ENCODE measurements around the gene DMRT1. TPM values are rescaled to one million over a fixed set of nuclear protein-coding genes. Genes with fewer than 3 reads are reported as not detected.

DMRT1 gene
- total RNA-seq, 1 experiment from 2014 or later = 0.47 TPM

- Histone ChIP-seq H3K4me2 (ENCODE audit: low read length) (no peak overlapping the region), H4K20me1 (ENCODE audit: insufficient read depth) (no peaks in the 10 kb centered on the region), H3K27me3 (ENCODE audit: insufficient read depth, low read length) (no peaks in the 10 kb centered on the region), H2AFZ (ENCODE audit: low read depth, low read length, poor library complexity, severe bottlenecking) (no peak overlapping the region), H3K9me2 (ENCODE audit: insufficient read depth) (no peaks in the 10 kb centered on the region), H3K79me2 (ENCODE audit: insufficient read depth, low read length) (no peaks in the 10 kb centered on the region), H3K36me3 (ENCODE audit: control insufficient read depth in 1 of 2, insufficient read depth in 2 of 2, low read length in 2 of 2) (no peaks in the 10 kb centered on the region), H3K4me1 (ENCODE audit: control insufficient read depth in 1 of 2, insufficient read depth in 2 of 2, low read length in 2 of 2) (no peaks in the 10 kb centered on the region), H3K4me3 (replicated peaks in 1 of 2; ENCODE audit: low read depth in 1 of 2, low read length in 2 of 2) (no peak overlapping the region), H3K27ac (ENCODE audit: low read depth, low read length) (no peak overlapping the region), H3K9me3 (ENCODE audit: control insufficient read depth in 1 of 2, insufficient read depth in 1 of 2, low read depth in 1 of 2, low read length in 2 of 2) (no peaks in the 10 kb centered on the region), H3K9ac (ENCODE audit: low read length) (no peak overlapping the region)
- ChIA-PET RAD21 (ENCODE audit: low non-redundant PET in 1 of 2, low total read pairs in 2 of 2, uncharacterized antibody in 2 of 2, unreplicated experiment in 2 of 2) (no interaction called here), CTCF (no interaction called here), POLR2A (no interaction called here)
- BruUV-seq (replicated peaks) = no TSS peak
- ATAC-seq (no peak), DNase-seq (ENCODE audit: low read depth, low spot score) (no peak)
- no peak for TF ChIP-seq CTCF (IDR thresholded peaks at IDR 0.05 in 2 of 3, conservative IDR thresholded peaks at IDR 0.05 in 1 of 3; ENCODE audit: borderline replicate concordance in 1 of 3, insufficient read depth in 1 of 3, low read depth in 2 of 3, low read length in 2 of 3)
- no peak for TF ChIP-seq MAX (IDR thresholded peaks at IDR 0.05)
- no peak for TF ChIP-seq ZBTB33 (IDR thresholded peaks at IDR 0.05; ENCODE audit: extremely low read depth, insufficient replicate concordance, low read length)
- TF ChIP-seq CBX3 (IDR thresholded peaks at IDR 0.05; ENCODE audit: low read depth) = no peak
- no peak for TF ChIP-seq SP1 (IDR thresholded peaks at IDR 0.05; ENCODE audit: low read depth)
- no peak for TF ChIP-seq SRF (IDR thresholded peaks at IDR 0.05; ENCODE audit: low read depth)
- no peak for TF ChIP-seq ATF3 (IDR thresholded peaks at IDR 0.05)
- no peak for TF ChIP-seq YY1 (IDR thresholded peaks at IDR 0.05; ENCODE audit: extremely low read depth, insufficient replicate concordance, low read depth, low read length)
- TF ChIP-seq POLR2A (IDR thresholded peaks at IDR 0.05; ENCODE audit: borderline replicate concordance, extremely low read depth, insufficient read depth, insufficient read length) = no peak
- TF ChIP-seq SIN3A (IDR thresholded peaks at IDR 0.05; ENCODE audit: low read depth) = no peak
- no peak for TF ChIP-seq ELF1 (IDR thresholded peaks at IDR 0.05; ENCODE audit: borderline replicate concordance, low read depth)
- TF ChIP-seq EZH2 (IDR thresholded peaks at IDR 0.05) = no peak
- TF ChIP-seq EZH2phosphoT487 (IDR thresholded peaks at IDR 0.05; ENCODE audit: borderline replicate concordance) = no peak
- TF ChIP-seq ZFX (IDR thresholded peaks at IDR 0.05) = no peak
- TF ChIP-seq JUND (IDR thresholded peaks at IDR 0.05) = no peak
- intact Hi-C loops (cut with micrococcal nuclease) = no loop called here
These were observed 36.3 kb upstream of the DMRT1 start for GRCh38 chr9:805151-805550.
